ENCODE data around the gene AFF3.
"Not testable (repeated sequence)": the region's sequence is repeated elsewhere in the genome, so short reads cannot be mapped to it uniquely, and the experiment has no call there.

Gene AFF3

GRCh38 chr2:100105678-100106054, 36.7 kb downstream of the AFF3 start:
- Histone ChIP-seq H3F3A (ENCODE audit: insufficient read depth, low read length) (no peaks in the 10 kb centered on the region), H3K79me2 (ENCODE audit: low read length) (no peaks in the 10 kb centered on the region), H3K36me3 (replicated peaks; ENCODE audit: insufficient read depth, low read length) (no peaks in the 10 kb centered on the region), H2AFZ (ENCODE audit: low read length) (no peak overlapping the region), H3K27me3 (replicated peaks; ENCODE audit: insufficient read depth, low read length) (no peaks in the 10 kb centered on the region; the same call in 1 of the 2 replicates), H3K27ac (ENCODE audit: low read length) (no peak overlapping the region), H3K9me2 (replicated peaks; ENCODE audit: insufficient read depth, low read length) (no peaks in the 10 kb centered on the region), H3K9ac (ENCODE audit: low read length) (no peak overlapping the region), H3K4me2 (ENCODE audit: low read depth, low read length) (no peak overlapping the region), H3K4me1 (ENCODE audit: low read length) (no peaks in the 10 kb centered on the region), H4K20me1 (ENCODE audit: insufficient read depth, low read length) (no peaks in the 10 kb centered on the region), H3K4me3 (ENCODE audit: low read length) (no peak overlapping the region), H3K9me3 (replicated peaks; ENCODE audit: insufficient read depth, low read length) (no peaks in the 10 kb centered on the region)
- no peak for DNase-seq
- TF ChIP-seq EZH2phosphoT487 (IDR thresholded peaks at IDR 0.05; ENCODE audit: low read length) = no peak
- TF ChIP-seq EZH2 (optimal IDR thresholded peaks at IDR 0.05; ENCODE audit: low read depth, low read length) = no peak

GRCh38 chr2:100104718-100105677, 37.4 kb downstream of the AFF3 start:
- no peak for TF ChIP-seq EZH2phosphoT487 (IDR thresholded peaks at IDR 0.05; ENCODE audit: low read length)
- TF ChIP-seq EZH2 (optimal IDR thresholded peaks at IDR 0.05; ENCODE audit: low read depth, low read length) = no peak
- TF ChIP-seq CTCF (IDR thresholded peaks at IDR 0.05; ENCODE audit: low read length) = no peak
- Histone ChIP-seq H2AFZ (ENCODE audit: low read length) (no peak overlapping the region), H3F3A (ENCODE audit: insufficient read depth, low read length) (no peaks in the 10 kb centered on the region), H3K9me3 (replicated peaks; ENCODE audit: insufficient read depth, low read length) (no peaks in the 10 kb centered on the region), H3K27ac (ENCODE audit: low read length) (no peak overlapping the region), H4K20me1 (ENCODE audit: insufficient read depth, low read length) (no peaks in the 10 kb centered on the region), H3K36me3 (replicated peaks; ENCODE audit: insufficient read depth, low read length) (no peaks in the 10 kb centered on the region), H3K4me1 (ENCODE audit: low read length) (no peaks in the 10 kb centered on the region), H3K4me2 (ENCODE audit: low read depth, low read length) (peak overlapping the region; percentile 21; the same call in 1 of the 2 replicates), H3K9me2 (replicated peaks; ENCODE audit: insufficient read depth, low read length) (no peaks in the 10 kb centered on the region), H3K27me3 (replicated peaks; ENCODE audit: insufficient read depth, low read length) (no peaks in the 10 kb centered on the region; the same call in 1 of the 2 replicates), H3K79me2 (ENCODE audit: low read length) (no peaks in the 10 kb centered on the region), H3K4me3 (ENCODE audit: low read length) (no peak overlapping the region), H3K9ac (ENCODE audit: low read length) (no peak overlapping the region)
- no peak for DNase-seq

- not testable (repeated sequence) for H3K27ac ChIP-seq (ENCODE audit: low read length); DNase-seq
Observed at GRCh38 chr2:100104265-100104664, 38.1 kb downstream of the AFF3 start.

GRCh38 chr2:100103527-100104252, 38.7 kb downstream of the AFF3 start:
- not testable (repeated sequence) for H3K9ac ChIP-seq (ENCODE audit: low read length); H3K27me3 ChIP-seq (replicated peaks; ENCODE audit: insufficient read depth, low read length); H3F3A ChIP-seq (ENCODE audit: insufficient read depth, low read length); H3K4me2 ChIP-seq (ENCODE audit: low read depth, low read length); H3K4me3 ChIP-seq (ENCODE audit: low read length); H2AFZ ChIP-seq (ENCODE audit: low read length); H3K27ac ChIP-seq (ENCODE audit: low read length); H3K9me3 ChIP-seq (replicated peaks; ENCODE audit: insufficient read depth, low read length); H3K9me2 ChIP-seq (replicated peaks; ENCODE audit: insufficient read depth, low read length); H3K4me1 ChIP-seq (ENCODE audit: low read length); H3K79me2 ChIP-seq (ENCODE audit: low read length); H4K20me1 ChIP-seq (ENCODE audit: insufficient read depth, low read length); H3K36me3 ChIP-seq (replicated peaks; ENCODE audit: insufficient read depth, low read length); DNase-seq

More at GRCh38 chr2:100104265-100104664, 38.1 kb downstream of the AFF3 start:
- H4K20me1 ChIP-seq (ENCODE audit: insufficient read depth, low read length); H2AFZ ChIP-seq (ENCODE audit: low read length); H3K27me3 ChIP-seq (replicated peaks; ENCODE audit: insufficient read depth, low read length); H3K4me2 ChIP-seq (ENCODE audit: low read depth, low read length); H3F3A ChIP-seq (ENCODE audit: insufficient read depth, low read length); H3K36me3 ChIP-seq (replicated peaks; ENCODE audit: insufficient read depth, low read length); H3K9ac ChIP-seq (ENCODE audit: low read length); H3K4me1 ChIP-seq (ENCODE audit: low read length); H3K9me3 ChIP-seq (replicated peaks; ENCODE audit: insufficient read depth, low read length); H3K9me2 ChIP-seq (replicated peaks; ENCODE audit: insufficient read depth, low read length); H3K79me2 ChIP-seq (ENCODE audit: low read length); H3K4me3 ChIP-seq (ENCODE audit: low read length): not testable (repeated sequence)

GRCh38 chr2:100102466-100103180, 39.8 kb downstream of the AFF3 start:
- H3K36me3 ChIP-seq (replicated peaks; ENCODE audit: insufficient read depth, low read length); H2AFZ ChIP-seq (ENCODE audit: low read length); H3K9me3 ChIP-seq (replicated peaks; ENCODE audit: insufficient read depth, low read length); H3K9me2 ChIP-seq (replicated peaks; ENCODE audit: insufficient read depth, low read length); H3K9ac ChIP-seq (ENCODE audit: low read length); H3K79me2 ChIP-seq (ENCODE audit: low read length); H3K4me1 ChIP-seq (ENCODE audit: low read length); H3K4me3 ChIP-seq (ENCODE audit: low read length); H3F3A ChIP-seq (ENCODE audit: insufficient read depth, low read length); H4K20me1 ChIP-seq (ENCODE audit: insufficient read depth, low read length); H3K27ac ChIP-seq (ENCODE audit: low read length); DNase-seq; H3K27me3 ChIP-seq (replicated peaks; ENCODE audit: insufficient read depth, low read length); H3K4me2 ChIP-seq (ENCODE audit: low read depth, low read length): not testable (repeated sequence)

- H3K9me3 ChIP-seq (replicated peaks; ENCODE audit: insufficient read depth, low read length); H3K27me3 ChIP-seq (replicated peaks; ENCODE audit: insufficient read depth, low read length); H2AFZ ChIP-seq (ENCODE audit: low read length); H3K79me2 ChIP-seq (ENCODE audit: low read length); H4K20me1 ChIP-seq (ENCODE audit: insufficient read depth, low read length); H3K4me2 ChIP-seq (ENCODE audit: low read depth, low read length); H3K9ac ChIP-seq (ENCODE audit: low read length); H3F3A ChIP-seq (ENCODE audit: insufficient read depth, low read length); H3K4me1 ChIP-seq (ENCODE audit: low read length); H3K9me2 ChIP-seq (replicated peaks; ENCODE audit: insufficient read depth, low read length); H3K4me3 ChIP-seq (ENCODE audit: low read length); H3K27ac ChIP-seq (ENCODE audit: low read length); DNase-seq; H3K36me3 ChIP-seq (replicated peaks; ENCODE audit: insufficient read depth, low read length): not testable (repeated sequence)
Observed at GRCh38 chr2:100098855-100099254, 43.5 kb downstream of the AFF3 start.
